Cardiac fibroblast (primary cell): ENCODE results near the gene ITGB7.

Experiments
- DNase-seq, 2 donors: peaks; one replicate each; pipeline versions ENCODE4 v3.0.0 to v3.0.0-alpha.2; 2010; ENCODE audit warnings: low read depth in 2 of 2
- H3K4me3 ChIP-seq, 2 donors: replicated peaks in 1 of 2; 1 replicate in 1 of 2; 2 replicates in 1 of 2; pipeline ENCODE4 v1.5.1; 2011; ENCODE audit warnings: low read depth in 2 of 2, low read length in 2 of 2, mild to moderate bottlenecking in 2 of 2, moderate library complexity in 1 of 2
- CTCF ChIP-seq: IDR thresholded peaks from one replicate; pipeline ENCODE4 v1.5.1; 2011; ENCODE audit warnings: low read depth, mild to moderate bottlenecking, low read length, inconsistent platforms

ITGB7 gene

GRCh38 chr12:53207042-53207441, at the start of gene ITGB7:
Gene ITGB7 (minus strand): TSS chr12:53207251. CDS start chr12:53200443, 6,808 bp downstream.
- TF ChIP-seq CTCF: no peak
- no peak for DNase-seq
- no peak within 1 kb of the TSS for H3K4me3 ChIP-seq

- DNase-seq: no peak
- H3K4me3 ChIP-seq: no peak overlapping the region
- no peak for TF ChIP-seq CTCF
Measured at GRCh38 chr12:53255996-53256395, 48.9 kb upstream of the ITGB7 start.

GRCh38 chr12:53254816-53255545, 47.9 kb upstream of the ITGB7 start:
- H3K4me3 ChIP-seq: no peak overlapping the region
- no peak for TF ChIP-seq CTCF
- no peak for DNase-seq

GRCh38 chr12:53253298-53253697, 46.2 kb upstream of the ITGB7 start:
- peak overlapping the region in 1 of 2 donors; percentile 91 for H3K4me3 ChIP-seq
- no peak for TF ChIP-seq CTCF
- DNase-seq: no peak

- no peak for TF ChIP-seq CTCF
- no peak for DNase-seq
- peak overlapping the region; percentile 82 to 91 for H3K4me3 ChIP-seq
Measured at GRCh38 chr12:53252349-53252916, 45.4 kb upstream of the ITGB7 start.

GRCh38 chr12:53251477-53252348, 44.7 kb upstream of the ITGB7 start:
- peak; percentile 31 for TF ChIP-seq CTCF

More at GRCh38 chr12:53251477-53252348, 44.7 kb upstream of the ITGB7 start:
- H3K4me3 ChIP-seq: peak overlapping the region; percentile 82 to 91
- peak; percentile 60 to 76 for DNase-seq
